Stomach (tissue), 4 donors: ENCODE data around the gene MYMX.

ENCODE experiments used
- CTCF ChIP-seq, 7 experiments: fragments of 450-650 bp in 4 of 7; fragments of 200-600 bp in 3 of 7; sonication (generic) in 3 of 7; IDR thresholded peaks; one replicate each; pipeline ENCODE4 v1.5.1; 2016 to 2019; ENCODE audit warnings: antibody characterized with exemption in 7 of 7, control low read depth in 2 of 7, mild to moderate bottlenecking in 1 of 7
- EP300 ChIP-seq: sonication (generic); formaldehyde crosslinking; IDR thresholded peaks from one replicate; pipeline ENCODE4 v1.6.1; 2017; ENCODE audit warnings: antibody characterized with exemption
- POLR2A ChIP-seq, 4 donors: fragments of 450-650 bp; IDR thresholded peaks; one replicate each; pipeline ENCODE4 v1.6.1; 2016; ENCODE audit warnings: antibody characterized with exemption in 4 of 4, control low read depth in 2 of 4, mild to moderate bottlenecking in 1 of 4, moderate library complexity in 1 of 4

- TF ChIP-seq CTCF (IDR thresholded peaks at IDR 0.05) (no peak), EP300 (no peak), POLR2A (IDR thresholded peaks at IDR 0.05) (no peak)
Measured at GRCh38 chr6:44235269-44235668, 18.5 kb downstream of the MYMX start.
